IgD-negative memory B cell (primary cell): ENCODE measurements around the gene PFDN1. TPM values are rescaled to one million over a fixed set of nuclear protein-coding genes. Genes with fewer than 3 reads are reported as not detected.
A peak's percentile ranks its signal among the peaks of the same experiment; 100 is the strongest.

ENCODE experiments used
- H3K27ac Mint-ChIP-seq, 3 donors: one replicate each; pipeline ENCODE4 v1.8.0; 2020 to 2022; ENCODE audit warnings: mild to moderate bottlenecking in 3 of 3, mixed read lengths in 3 of 3, moderate library complexity in 1 of 3
- H3K27me3 Mint-ChIP-seq: one replicate; pipeline ENCODE4 v1.8.0; 2021; ENCODE audit warnings: mixed read lengths
- H3K36me3 Mint-ChIP-seq: one replicate; pipeline ENCODE4 v1.8.0; 2020; ENCODE audit warnings: mild to moderate bottlenecking, mixed read lengths
- H3K4me1 Mint-ChIP-seq, 3 donors: one replicate each; pipeline ENCODE4 v1.8.0; 2020 to 2022; ENCODE audit warnings: mixed read lengths in 3 of 3, mild to moderate bottlenecking in 1 of 3
- H3K4me3 Mint-ChIP-seq, 4 donors: one replicate each; pipeline ENCODE4 v1.8.0; 2020 to 2022; ENCODE audit warnings: mild to moderate bottlenecking in 4 of 4, mixed read lengths in 4 of 4, moderate library complexity in 3 of 4
- H3K9me3 Mint-ChIP-seq, 3 donors: one replicate each; pipeline ENCODE4 v1.8.0; 2020 to 2021; ENCODE audit warnings: mixed read lengths in 3 of 3, mild to moderate bottlenecking in 1 of 3
- polyA plus RNA-seq: library from polyadenylated mRNA; unstranded; fragments of 300-500 nt; fragmentation: Illumina TruSeq; gene quantifications from one replicate; pipeline ENCODE4 v1.2.3, GENCODE V29; 2021

PFDN1 gene
- polyA plus RNA-seq, 1 donor from 2014 or later: 122 TPM

DNA sequence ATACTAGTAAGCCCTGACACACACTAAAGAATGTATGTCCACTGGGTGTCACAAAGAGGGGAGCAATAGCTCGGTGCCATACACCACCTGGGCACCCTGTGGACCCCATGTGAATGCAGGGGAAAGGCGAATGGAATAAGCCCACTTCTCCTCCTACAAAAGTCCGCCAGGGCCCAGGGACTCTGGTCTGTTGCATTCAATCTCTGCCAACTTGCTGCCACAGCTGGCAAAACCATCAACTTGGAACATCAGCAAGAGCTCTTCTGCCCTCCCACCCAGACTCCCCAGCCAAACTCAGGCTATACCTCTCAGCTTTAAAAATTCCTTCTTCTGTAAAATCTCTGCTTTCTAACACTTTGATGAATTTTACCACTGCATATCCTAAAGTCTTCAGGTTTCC lies 54.5 kb downstream of the PFDN1 start:
- H3K4me1 Mint-ChIP-seq: peaks cover 25 to 38% (median 25%) of the 10 kb centered on the region in 3 donors
- H3K27ac Mint-ChIP-seq: no peak overlapping the region
- no peaks in the 10 kb centered on the region for H3K9me3 Mint-ChIP-seq
- H3K4me3 Mint-ChIP-seq: no peak overlapping the region
- no peaks in the 10 kb centered on the region for H3K27me3 Mint-ChIP-seq
- peaks cover 6% of the 10 kb centered on the region for H3K36me3 Mint-ChIP-seq

- Mint-ChIP-seq H3K9me3 (no peaks in the 10 kb centered on the region), H3K36me3 (peaks cover 6% of the 10 kb centered on the region), H3K27ac (peak overlapping the region in 1 of 3 donors; percentile 53), H3K27me3 (no peaks in the 10 kb centered on the region), H3K4me3 (no peak overlapping the region), H3K4me1 (peaks cover 18 to 29% (median 19%) of the 10 kb centered on the region in 3 donors)
Measured at GRCh38 chr5:140246378-140247122, 56.4 kb downstream of the PFDN1 start.

DNA sequence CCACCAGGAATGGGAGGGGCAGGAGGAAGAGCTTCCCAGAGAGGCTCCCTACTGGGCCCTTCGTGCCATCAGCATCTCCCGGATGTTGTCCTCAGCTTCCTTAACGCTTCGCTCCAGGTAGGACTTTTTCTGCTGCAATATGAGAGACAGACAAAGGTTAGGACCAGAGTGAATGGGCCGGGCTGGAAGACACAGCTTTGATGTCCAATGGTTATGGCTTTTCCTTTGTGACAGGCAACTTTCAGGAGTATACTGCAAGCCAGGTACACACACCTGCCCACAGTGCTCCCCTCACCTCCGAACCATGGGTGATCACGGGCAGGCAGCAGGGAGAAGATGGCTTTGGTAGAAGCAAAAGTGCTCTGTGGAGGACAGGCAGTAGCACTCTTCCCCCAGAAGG lies 57.0 kb downstream of the PFDN1 start:
- Mint-ChIP-seq H3K4me3 (no peak overlapping the region), H3K27me3 (no peaks in the 10 kb centered on the region), H3K9me3 (no peaks in the 10 kb centered on the region), H3K36me3 (peaks cover 4% of the 10 kb centered on the region), H3K4me1 (peaks cover 14 to 26% (median 15%) of the 10 kb centered on the region in 3 donors), H3K27ac (no peak overlapping the region)

DNA sequence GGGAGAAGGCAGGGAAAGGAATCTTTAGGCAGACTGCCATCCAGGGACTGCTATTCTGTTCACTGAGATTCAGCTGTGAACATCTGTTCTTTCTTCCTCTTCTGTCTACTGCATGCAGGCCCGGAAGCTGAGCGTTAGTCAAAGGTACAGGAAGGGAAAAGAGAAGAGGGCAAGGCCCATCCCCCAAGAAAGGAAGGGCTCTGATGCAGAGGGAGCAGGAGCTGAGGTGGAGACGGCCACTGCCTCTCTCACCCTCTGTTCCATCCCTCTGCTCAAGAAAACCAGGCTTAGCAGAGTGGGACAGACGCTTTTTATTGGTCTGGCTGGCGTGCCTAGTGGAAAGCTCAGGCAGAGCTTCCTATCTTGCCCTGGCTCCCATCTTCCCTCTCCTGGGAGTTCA lies 57.6 kb downstream of the PFDN1 start:
- peak overlapping the region in 2 of 3 donors; percentile 40 to 55 for H3K27ac Mint-ChIP-seq
- peak overlapping the region in 2 of 4 donors; percentile 23 to 39 for H3K4me3 Mint-ChIP-seq
- H3K36me3 Mint-ChIP-seq: peaks cover 4% of the 10 kb centered on the region
- H3K9me3 Mint-ChIP-seq: no peaks in the 10 kb centered on the region
- H3K4me1 Mint-ChIP-seq: peaks cover 12 to 22% (median 14%) of the 10 kb centered on the region in 3 donors
- H3K27me3 Mint-ChIP-seq: no peaks in the 10 kb centered on the region

DNA sequence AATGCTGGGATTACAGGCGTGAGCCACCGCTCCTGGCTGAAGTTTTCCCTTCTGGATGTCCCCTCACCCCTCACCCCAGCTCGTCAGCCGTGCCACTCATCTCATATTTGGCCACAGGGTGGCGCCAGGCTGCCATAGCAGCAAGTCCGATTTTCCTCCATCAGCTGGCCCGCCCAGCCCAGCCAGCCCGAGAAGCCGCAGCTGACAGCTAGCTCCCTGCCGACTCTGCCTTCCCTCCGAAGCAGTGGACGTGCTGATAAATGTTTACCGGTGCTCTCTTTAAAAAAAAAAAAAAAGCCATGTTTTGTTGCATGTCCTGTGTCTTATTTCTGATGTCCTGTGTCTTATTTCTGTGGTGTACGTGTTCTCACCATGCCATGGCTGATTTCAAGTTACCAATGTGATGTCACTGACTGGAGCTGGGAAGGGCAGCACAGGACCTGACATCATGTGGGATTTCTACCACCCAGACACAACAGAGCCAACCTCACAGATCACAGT lies 58.3 kb downstream of the PFDN1 start:
- Mint-ChIP-seq H3K4me1 (peaks cover 8 to 17% (median 16%) of the 10 kb centered on the region in 3 donors), H3K4me3 (no peak overlapping the region), H3K27me3 (no peaks in the 10 kb centered on the region), H3K9me3 (no peaks in the 10 kb centered on the region), H3K36me3 (peaks cover 2% of the 10 kb centered on the region), H3K27ac (peak overlapping the region in 1 of 3 donors; percentile 32)

GRCh38 chr5:140243706-140244250 lies 59.1 kb downstream of the PFDN1 start:
- H3K27me3 Mint-ChIP-seq: no peaks in the 10 kb centered on the region
- no peaks in the 10 kb centered on the region for H3K9me3 Mint-ChIP-seq
- peaks cover 6 to 13% (median 10%) of the 10 kb centered on the region in 3 donors for H3K4me1 Mint-ChIP-seq
- no peak overlapping the region for H3K4me3 Mint-ChIP-seq
- H3K36me3 Mint-ChIP-seq: no peaks in the 10 kb centered on the region
- H3K27ac Mint-ChIP-seq: no peak overlapping the region

DNA sequence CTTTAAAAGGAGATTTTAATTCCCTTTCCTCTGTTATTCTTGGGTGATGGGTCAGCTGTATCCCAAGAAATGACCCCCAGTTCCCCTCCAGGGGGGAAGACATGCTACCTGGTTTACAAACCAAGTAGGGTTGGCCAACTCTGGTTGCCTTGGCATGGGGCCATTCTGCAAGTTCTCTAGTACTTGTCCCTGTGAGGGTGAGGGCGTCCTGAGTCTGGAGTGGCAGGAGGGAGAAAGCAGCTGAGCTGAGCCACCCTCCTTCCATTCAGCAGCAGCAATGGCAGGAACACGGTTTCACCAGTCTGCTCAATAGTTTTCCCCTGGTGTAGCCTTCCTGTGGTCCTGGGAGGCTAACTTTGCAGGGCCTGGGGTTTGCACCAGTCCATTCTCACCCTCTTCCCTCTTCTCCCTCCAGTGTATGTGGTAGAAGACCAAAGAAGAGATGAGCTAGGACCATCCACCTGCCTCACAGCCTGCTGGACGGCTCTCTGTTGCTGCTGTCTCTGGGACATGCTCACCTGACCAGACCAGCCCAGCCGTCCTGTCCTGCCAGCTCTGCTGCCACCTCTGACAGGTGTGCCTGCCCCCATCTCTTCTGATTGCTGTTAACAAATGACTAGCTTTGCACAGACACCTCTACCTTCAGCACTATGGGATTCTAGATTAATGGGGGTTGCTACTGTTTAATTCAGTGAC lies 59.9 kb downstream of the PFDN1 start:
- Mint-ChIP-seq H3K27ac (no peak overlapping the region), H3K4me3 (no peak overlapping the region), H3K27me3 (no peaks in the 10 kb centered on the region), H3K9me3 (no peaks in the 10 kb centered on the region), H3K36me3 (no peaks in the 10 kb centered on the region), H3K4me1 (peaks cover 6 to 13% (median 10%) of the 10 kb centered on the region in 3 donors)

DNA sequence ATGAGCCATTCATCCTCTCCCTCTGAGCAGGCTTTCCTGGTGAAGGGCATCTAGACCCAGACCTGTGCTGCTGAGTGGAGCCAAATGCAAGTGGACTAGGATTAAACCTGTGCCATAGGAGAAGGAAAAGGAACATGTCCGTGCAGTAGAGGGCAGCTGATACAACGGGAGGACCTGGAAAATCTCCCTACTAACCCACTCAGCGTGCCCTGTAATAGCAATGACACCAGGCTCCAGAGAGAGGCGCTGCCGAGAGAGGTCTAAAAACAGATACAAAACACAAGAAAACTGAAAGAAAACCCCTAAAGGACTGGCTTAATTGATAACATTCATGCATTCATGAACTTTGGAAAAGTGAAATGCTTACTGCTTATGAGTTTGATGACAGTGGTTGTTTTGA lies 60.8 kb downstream of the PFDN1 start:
- Mint-ChIP-seq H3K27me3 (no peaks in the 10 kb centered on the region), H3K27ac (no peak overlapping the region), H3K9me3 (no peaks in the 10 kb centered on the region), H3K4me1 (peaks cover 6 to 13% (median 10%) of the 10 kb centered on the region in 3 donors), H3K36me3 (no peaks in the 10 kb centered on the region), H3K4me3 (no peak overlapping the region)

DNA sequence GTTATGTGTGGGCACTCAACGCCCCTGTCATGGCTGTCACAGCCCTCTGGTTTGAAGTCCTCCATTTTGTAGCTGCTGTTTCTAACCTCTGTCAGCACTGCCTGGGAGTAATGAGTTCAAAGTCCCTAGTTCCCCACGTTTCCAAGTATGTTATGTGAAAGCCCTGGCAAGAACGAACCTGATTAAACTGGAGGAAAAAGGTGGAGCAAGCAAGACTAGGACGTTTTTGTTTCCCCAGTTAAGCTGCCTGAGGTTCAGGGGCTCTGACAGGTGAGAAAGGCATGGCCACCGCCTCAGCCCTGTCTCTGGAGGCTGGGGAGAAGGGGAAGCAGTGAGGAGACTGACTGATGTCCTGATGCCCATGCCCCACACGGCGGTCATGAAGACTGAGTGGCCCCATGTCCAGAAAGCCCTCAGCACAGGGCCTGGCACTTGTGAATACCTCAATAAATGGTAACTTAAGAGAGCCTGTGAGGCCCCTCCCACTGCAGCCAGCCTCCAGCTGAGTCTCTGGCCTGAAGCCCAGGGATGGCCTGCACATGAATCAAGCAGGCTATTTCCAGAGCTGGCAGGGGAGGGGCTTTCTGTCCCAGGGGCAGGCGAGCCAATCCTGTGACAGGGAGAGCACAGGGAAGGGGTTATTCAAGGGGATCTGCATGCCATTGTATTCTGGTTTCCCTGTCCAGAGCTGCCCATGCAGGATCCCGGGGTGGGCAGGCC lies 61.8 kb downstream of the PFDN1 start:
- Mint-ChIP-seq H3K4me1 (peaks cover 6 to 13% (median 10%) of the 10 kb centered on the region in 3 donors), H3K9me3 (no peaks in the 10 kb centered on the region), H3K27me3 (no peaks in the 10 kb centered on the region), H3K4me3 (no peak overlapping the region), H3K36me3 (no peaks in the 10 kb centered on the region), H3K27ac (no peak overlapping the region)

- no peaks in the 10 kb centered on the region for H3K36me3 Mint-ChIP-seq
- H3K4me1 Mint-ChIP-seq: peaks cover 6 to 9% (median 7%) of the 10 kb centered on the region in 3 donors
- no peaks in the 10 kb centered on the region for H3K27me3 Mint-ChIP-seq
- peak overlapping the region in 2 of 3 donors; percentile 31 to 62 for H3K27ac Mint-ChIP-seq
- H3K9me3 Mint-ChIP-seq: no peaks in the 10 kb centered on the region
- H3K4me3 Mint-ChIP-seq: peak overlapping the region in 1 of 4 donors; percentile 39
Measured at GRCh38 chr5:140239939-140240700, 62.8 kb downstream of the PFDN1 start.

DNA sequence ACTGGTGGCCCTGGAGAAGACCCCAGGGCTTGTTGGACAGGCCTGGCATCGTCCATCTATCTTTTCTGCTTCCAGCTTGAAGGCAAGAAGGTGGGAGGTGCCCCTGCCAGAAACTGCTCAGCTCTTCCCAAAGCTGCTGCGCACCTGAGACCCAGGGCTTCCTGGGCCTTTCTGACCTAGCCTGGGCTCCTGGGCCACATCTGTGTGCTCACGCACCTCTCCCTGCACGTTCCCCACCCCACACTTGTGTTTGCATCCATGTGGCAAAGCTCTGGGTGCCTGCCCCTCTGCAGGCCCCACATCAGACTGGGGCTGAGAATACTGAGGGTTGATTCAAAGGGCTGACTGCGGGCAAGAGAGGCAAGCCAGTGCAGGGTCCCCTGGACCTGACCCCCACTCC lies 63.4 kb downstream of the PFDN1 start:
- Mint-ChIP-seq H3K4me3 (no peak overlapping the region), H3K27me3 (no peaks in the 10 kb centered on the region), H3K27ac (no peak overlapping the region), H3K36me3 (no peaks in the 10 kb centered on the region), H3K9me3 (no peaks in the 10 kb centered on the region), H3K4me1 (peaks cover 1 to 5% (median 5%) of the 10 kb centered on the region in 3 donors)

DNA sequence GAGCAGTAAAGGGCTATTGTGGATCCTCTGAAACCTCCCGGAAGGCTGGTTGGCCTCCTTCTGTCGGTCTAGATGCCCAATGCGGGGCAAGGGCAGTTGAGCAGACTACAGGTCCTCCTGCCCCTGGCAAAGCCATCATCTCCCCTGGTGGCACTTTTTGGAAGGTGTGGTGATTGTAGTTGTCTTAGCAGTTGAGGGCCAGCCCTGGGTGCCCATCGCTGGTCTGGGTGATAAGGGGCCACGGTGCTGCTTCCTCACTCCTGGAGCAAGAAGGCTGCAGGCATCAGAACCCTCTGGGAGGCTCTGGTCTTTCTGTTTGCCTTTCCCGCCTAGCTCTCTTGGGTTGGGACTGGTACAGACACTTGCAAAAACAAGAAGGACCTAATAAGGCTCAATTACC lies 64.1 kb downstream of the PFDN1 start:
- Mint-ChIP-seq H3K36me3 (no peaks in the 10 kb centered on the region), H3K4me1 (peaks cover 0 to 5% (median 3%) of the 10 kb centered on the region in 3 donors), H3K9me3 (no peaks in the 10 kb centered on the region), H3K27ac (no peak overlapping the region), H3K27me3 (no peaks in the 10 kb centered on the region), H3K4me3 (no peak overlapping the region)

GRCh38 chr5:140236891-140237598 lies 65.9 kb downstream of the PFDN1 start:
- H3K36me3 Mint-ChIP-seq: peaks cover 2% of the 10 kb centered on the region
- no peaks in the 10 kb centered on the region for H3K27me3 Mint-ChIP-seq
- H3K4me3 Mint-ChIP-seq: no peak overlapping the region
- no peaks in the 10 kb centered on the region for H3K9me3 Mint-ChIP-seq
- H3K27ac Mint-ChIP-seq: no peak overlapping the region
- H3K4me1 Mint-ChIP-seq: peaks cover 0 to 5% (median 3%) of the 10 kb centered on the region in 3 donors
